T-helper 1 cell treated with Interleukin-12 subunit alpha and Interleukin-12 subunit beta and Interleukin-4 antibody, amounts not matched to agents 30 μg/mL and 1 μg/mL, for 36 hours (primary cell): ENCODE measurements around the gene RASGRF1.
A peak's percentile ranks its signal among the peaks of the same experiment; 100 is the strongest.
"Not testable (repeated sequence)": the region's sequence is repeated elsewhere in the genome, so short reads cannot be mapped to it uniquely, and the experiment has no call there.

Experiments
- H3K27ac Mint-ChIP-seq: one replicate; pipeline ENCODE4 v1.8.0; 2021; ENCODE audit warnings: mild to moderate bottlenecking, mixed read lengths
- H3K27me3 Mint-ChIP-seq: one replicate; pipeline ENCODE4 v1.8.0; 2021; ENCODE audit warnings: low read depth, mixed read lengths
- H3K36me3 Mint-ChIP-seq: one replicate; pipeline ENCODE4 v1.8.0; 2021; ENCODE audit warnings: low read depth, mixed read lengths
- H3K4me1 Mint-ChIP-seq: one replicate; pipeline ENCODE4 v1.8.0; 2021; ENCODE audit warnings: low read depth, mixed read lengths
- H3K4me3 Mint-ChIP-seq: one replicate; pipeline ENCODE4 v1.8.0; 2021; ENCODE audit warnings: mild to moderate bottlenecking, moderate library complexity, mixed read lengths
- H3K9me3 Mint-ChIP-seq: one replicate; pipeline ENCODE4 v1.8.0; 2021; ENCODE audit warnings: mixed read lengths

RASGRF1 gene

GRCh38 chr15:79115986-79116665 lies 25.5 kb upstream of the RASGRF1 start:
- Mint-ChIP-seq H3K9me3 (no peaks in the 10 kb centered on the region), H3K4me3 (no peak overlapping the region), H3K4me1 (no peaks in the 10 kb centered on the region), H3K27ac (no peak overlapping the region), H3K36me3 (no peaks in the 10 kb centered on the region), H3K27me3 (peaks cover 9% of the 10 kb centered on the region)

- Mint-ChIP-seq H3K36me3 (no peaks in the 10 kb centered on the region), H3K27ac (no peak overlapping the region), H3K4me3 (no peak overlapping the region), H3K4me1 (no peaks in the 10 kb centered on the region), H3K27me3 (peaks cover 23% of the 10 kb centered on the region), H3K9me3 (no peaks in the 10 kb centered on the region)
Observed at GRCh38 chr15:79113831-79114230, 23.3 kb upstream of the RASGRF1 start.

- H3K4me3 Mint-ChIP-seq, H3K36me3 Mint-ChIP-seq, H3K9me3 Mint-ChIP-seq, H3K4me1 Mint-ChIP-seq, H3K27ac Mint-ChIP-seq: not testable (repeated sequence)
- peaks cover 31% of the 10 kb centered on the region for H3K27me3 Mint-ChIP-seq
Observed at GRCh38 chr15:79111404-79111803, 20.8 kb upstream of the RASGRF1 start.

GRCh38 chr15:79105141-79105540 lies 14.6 kb upstream of the RASGRF1 start:
- Mint-ChIP-seq H3K27me3 (peaks cover 18% of the 10 kb centered on the region), H3K36me3 (no peaks in the 10 kb centered on the region), H3K4me1 (no peaks in the 10 kb centered on the region), H3K9me3 (no peaks in the 10 kb centered on the region), H3K27ac (no peak overlapping the region), H3K4me3 (no peak overlapping the region)

GRCh38 chr15:79102595-79102994 lies 12.0 kb upstream of the RASGRF1 start:
- H3K36me3 Mint-ChIP-seq: no peaks in the 10 kb centered on the region

GRCh38 chr15:79101866-79102581 lies 11.4 kb upstream of the RASGRF1 start:
- Mint-ChIP-seq H3K4me3 (no peak overlapping the region), H3K9me3 (no peaks in the 10 kb centered on the region), H3K27ac (no peak overlapping the region), H3K4me1 (no peaks in the 10 kb centered on the region), H3K36me3 (no peaks in the 10 kb centered on the region), H3K27me3 (peaks cover 18% of the 10 kb centered on the region)

More at GRCh38 chr15:79102595-79102994, 12.0 kb upstream of the RASGRF1 start:
- Mint-ChIP-seq H3K4me3 (no peak overlapping the region), H3K9me3 (no peaks in the 10 kb centered on the region), H3K4me1 (no peaks in the 10 kb centered on the region), H3K27ac (no peak overlapping the region), H3K27me3 (peaks cover 12% of the 10 kb centered on the region)

- no peaks in the 10 kb centered on the region for H3K36me3 Mint-ChIP-seq
- no peak overlapping the region for H3K4me3 Mint-ChIP-seq
- peaks cover 24% of the 10 kb centered on the region for H3K27me3 Mint-ChIP-seq
- no peaks in the 10 kb centered on the region for H3K4me1 Mint-ChIP-seq
- no peaks in the 10 kb centered on the region for H3K9me3 Mint-ChIP-seq
- no peak overlapping the region for H3K27ac Mint-ChIP-seq
Observed at GRCh38 chr15:79099692-79100091, 9.1 kb upstream of the RASGRF1 start.

GRCh38 chr15:79094611-79095021 lies 4.0 kb upstream of the RASGRF1 start:
- Mint-ChIP-seq H3K27me3 (peaks cover 53% of the 10 kb centered on the region), H3K9me3 (no peaks in the 10 kb centered on the region), H3K4me3 (no peak overlapping the region), H3K27ac (no peak overlapping the region), H3K4me1 (no peaks in the 10 kb centered on the region), H3K36me3 (no peaks in the 10 kb centered on the region)

GRCh38 chr15:79093352-79093935 lies 2.9 kb upstream of the RASGRF1 start:
- peaks cover 56% of the 10 kb centered on the region for H3K27me3 Mint-ChIP-seq
- H3K9me3 Mint-ChIP-seq: no peaks in the 10 kb centered on the region
- no peaks in the 10 kb centered on the region for H3K4me1 Mint-ChIP-seq

GRCh38 chr15:79092382-79092781 lies 1.8 kb upstream of the RASGRF1 start:
- Mint-ChIP-seq H3K27ac (peak overlapping the region; percentile 31), H3K4me1 (no peaks in the 10 kb centered on the region), H3K9me3 (no peaks in the 10 kb centered on the region), H3K4me3 (no peak overlapping the region), H3K27me3 (peaks cover 59% of the 10 kb centered on the region), H3K36me3 (no peaks in the 10 kb centered on the region)

More at GRCh38 chr15:79093352-79093935, 2.9 kb upstream of the RASGRF1 start:
- Mint-ChIP-seq H3K27ac (no peak overlapping the region), H3K4me3 (no peak overlapping the region), H3K36me3 (no peaks in the 10 kb centered on the region)

- Mint-ChIP-seq H3K4me3 (no peak overlapping the region), H3K9me3 (no peaks in the 10 kb centered on the region), H3K27ac (no peak overlapping the region), H3K27me3 (peaks cover 56% of the 10 kb centered on the region), H3K36me3 (no peaks in the 10 kb centered on the region), H3K4me1 (no peaks in the 10 kb centered on the region)
Observed at GRCh38 chr15:79091204-79091867, 756 bp upstream of the RASGRF1 start.

GRCh38 chr15:79089890-79090486 lies 592 bp downstream of the RASGRF1 start:
- Mint-ChIP-seq H3K4me1 (no peaks in the 10 kb centered on the region), H3K27me3 (peaks cover 57% of the 10 kb centered on the region), H3K9me3 (no peaks in the 10 kb centered on the region), H3K4me3 (no peak overlapping the region), H3K36me3 (no peaks in the 10 kb centered on the region), H3K27ac (no peak overlapping the region)

- no peak overlapping the region for H3K27ac Mint-ChIP-seq
- H3K4me3 Mint-ChIP-seq: no peak overlapping the region
- H3K36me3 Mint-ChIP-seq: no peaks in the 10 kb centered on the region
- no peaks in the 10 kb centered on the region for H3K4me1 Mint-ChIP-seq
- peaks cover 62% of the 10 kb centered on the region for H3K27me3 Mint-ChIP-seq
- no peaks in the 10 kb centered on the region for H3K9me3 Mint-ChIP-seq
Observed at GRCh38 chr15:79089331-79089889, 1.2 kb downstream of the RASGRF1 start.
